AG08395 (cell line): Measurements from ENCODE around the gene CAMSAP1.

Experiments used
- DNase-seq: peaks from one replicate; pipeline ENCODE4 v3.0.0; 2012; ENCODE audit warnings: mixed read lengths, low spot score

The CAMSAP1 gene

DNA sequence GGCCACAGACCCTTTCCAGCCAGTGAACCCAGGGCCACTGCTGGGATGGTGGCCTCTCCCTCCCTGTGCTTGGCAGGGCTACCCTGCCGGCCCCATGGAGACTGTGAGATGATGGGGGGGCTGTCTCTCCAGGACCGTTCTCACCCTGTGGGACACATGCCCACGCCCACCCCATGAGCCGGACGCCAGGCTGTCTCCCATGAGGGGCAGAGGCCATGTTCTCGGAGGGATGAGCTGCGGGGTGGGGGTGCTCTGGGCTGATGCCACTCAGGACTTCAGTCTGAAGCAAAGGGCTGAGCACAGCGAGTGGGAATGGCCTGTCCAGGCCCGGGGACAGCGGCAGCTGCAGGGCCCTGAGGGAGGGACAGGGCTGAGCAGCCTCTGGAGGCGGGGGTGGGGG, 116.5 kb downstream of the CAMSAP1 start:
- no peak for DNase-seq

DNA sequence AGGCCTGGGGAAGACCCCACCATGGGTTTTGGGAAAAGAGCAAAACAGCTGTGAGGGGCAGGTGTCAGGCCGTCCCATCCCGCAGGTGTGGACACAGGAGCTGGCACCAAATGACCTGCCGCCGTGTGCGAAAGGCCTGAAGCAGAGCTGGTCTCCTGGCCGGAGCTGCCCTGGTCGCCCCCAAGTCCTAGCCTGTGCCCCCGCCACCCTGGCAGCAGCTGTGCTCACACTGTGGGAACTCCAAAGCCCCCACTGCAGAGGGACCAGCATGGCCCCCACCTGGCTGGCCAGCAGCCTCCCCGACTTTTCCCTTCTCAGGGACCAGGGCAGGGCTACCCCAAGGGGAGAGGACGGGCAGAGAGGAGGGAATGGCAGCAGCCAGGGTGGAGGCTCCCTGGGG, 117.0 kb downstream of the CAMSAP1 start:
- no peak for DNase-seq

DNA sequence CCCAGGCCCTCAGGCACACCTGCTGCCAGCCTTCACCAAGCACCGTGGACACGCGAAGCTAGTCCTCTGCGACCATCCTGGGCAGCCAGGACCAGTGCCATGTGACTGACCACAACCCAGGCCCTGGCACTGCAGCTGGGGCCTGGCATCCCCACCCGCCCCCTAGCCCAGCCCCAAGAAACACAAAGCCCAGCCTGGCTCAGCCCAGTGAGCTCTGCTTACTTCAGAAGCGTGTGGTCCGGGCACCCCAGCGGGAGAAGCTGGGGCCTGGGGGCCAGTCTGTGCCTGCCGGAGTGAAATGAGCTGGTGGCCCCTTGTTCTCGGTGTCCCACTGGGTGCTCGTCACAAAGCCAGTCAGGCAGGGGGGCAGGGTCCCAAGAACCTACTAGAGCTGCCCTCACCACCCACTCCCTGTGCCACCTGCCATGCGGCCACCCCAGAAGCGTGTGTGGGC, 117.5 kb downstream of the CAMSAP1 start:
- no peak for DNase-seq

DNA sequence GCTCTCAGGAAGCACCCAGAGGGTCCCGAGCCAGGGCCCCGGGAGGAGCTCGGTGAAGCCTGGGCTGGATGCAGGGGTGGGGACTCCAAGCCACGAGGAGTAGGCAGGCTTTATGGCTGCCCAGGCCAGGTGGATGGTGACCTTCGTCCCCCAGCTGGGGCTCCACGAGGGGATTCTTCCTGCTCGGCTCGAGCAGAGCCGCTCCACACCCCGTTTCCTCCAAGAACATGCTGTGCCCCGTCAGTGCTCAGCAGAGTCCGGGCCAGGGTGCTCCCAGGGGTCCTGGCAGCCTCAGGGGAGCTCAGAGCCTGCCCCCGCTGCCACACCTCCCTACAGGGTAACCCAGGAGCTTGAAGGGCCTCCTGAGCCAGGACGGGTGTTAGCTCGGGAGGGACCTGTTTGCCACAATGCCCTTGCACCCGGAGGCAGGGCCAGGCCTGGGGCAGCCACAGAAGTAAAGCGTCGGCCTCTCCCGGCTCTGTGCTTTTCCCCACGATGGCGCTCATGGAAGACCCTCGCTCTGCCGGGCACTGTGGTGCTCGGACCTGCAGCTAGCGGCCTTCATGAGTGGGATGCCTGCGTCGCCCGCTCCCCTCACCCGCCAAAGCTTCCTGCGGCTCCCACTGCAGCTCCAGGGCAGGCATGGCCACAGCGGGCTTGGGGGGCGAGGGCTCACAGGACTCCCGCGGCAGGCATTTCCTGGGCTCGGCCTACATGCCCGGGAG, 118.6 kb downstream of the CAMSAP1 start:
- DNase-seq: no peak

DNA sequence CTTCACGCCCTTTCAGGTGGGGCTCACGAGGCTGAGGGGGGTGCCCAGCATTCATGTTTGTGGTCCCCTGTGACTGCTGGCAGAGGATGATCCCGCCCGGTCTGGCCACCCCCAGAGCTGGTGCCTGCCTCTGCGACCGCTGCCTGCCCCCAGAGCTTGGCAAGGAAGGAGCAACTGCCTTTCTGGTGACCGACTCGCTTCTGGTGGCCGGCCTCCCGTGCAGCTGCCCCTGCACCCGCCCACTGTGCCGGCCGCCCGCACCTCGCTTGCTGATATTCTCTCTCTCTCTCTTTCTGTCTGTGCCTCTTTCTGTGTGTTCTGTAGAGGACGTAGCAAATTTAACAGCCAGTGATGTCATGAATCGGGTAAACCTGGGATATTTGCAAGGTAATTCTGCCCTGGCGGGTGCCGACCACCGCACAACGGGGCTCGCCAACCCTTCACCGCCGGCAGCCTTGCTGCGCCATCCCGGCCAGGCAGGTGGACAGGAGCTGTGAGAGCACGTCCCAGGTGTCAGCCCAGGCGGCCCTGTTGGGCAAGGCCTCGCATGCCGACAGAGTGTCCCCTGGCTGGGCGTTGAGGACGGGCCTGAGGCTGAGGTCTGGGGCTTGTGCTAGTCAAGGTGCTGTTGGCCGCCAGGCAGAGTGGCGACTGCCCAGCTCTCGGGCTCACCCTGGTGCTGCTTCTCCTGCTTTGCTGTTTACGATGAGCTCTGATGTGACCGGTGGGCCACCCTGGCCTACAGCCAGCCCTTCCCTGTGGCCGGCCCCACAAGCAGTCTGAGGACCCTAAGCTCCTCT, 119.4 kb downstream of the CAMSAP1 start:
- no peak for DNase-seq

DNA sequence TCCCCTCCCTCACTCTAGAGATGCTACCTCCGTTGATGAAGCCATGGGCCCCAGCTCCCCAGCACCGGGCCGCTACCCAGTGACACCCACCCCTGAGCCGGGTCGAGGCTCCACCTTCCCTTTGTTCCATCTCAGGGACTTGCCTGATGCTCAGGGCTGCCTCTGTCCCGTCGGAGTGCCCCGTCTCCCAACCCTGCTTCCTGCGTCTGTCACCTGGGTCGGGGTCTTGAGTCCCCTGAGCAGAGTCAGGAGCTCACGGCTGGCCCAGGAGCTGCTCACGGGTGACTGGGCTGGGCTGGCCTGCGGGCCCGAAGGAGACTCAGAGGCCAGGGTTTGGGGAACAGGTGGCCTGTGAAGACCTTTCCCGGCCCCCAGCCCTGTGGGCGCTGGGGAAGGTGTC, 120.0 kb downstream of the CAMSAP1 start:
- DNase-seq: no peak

DNA sequence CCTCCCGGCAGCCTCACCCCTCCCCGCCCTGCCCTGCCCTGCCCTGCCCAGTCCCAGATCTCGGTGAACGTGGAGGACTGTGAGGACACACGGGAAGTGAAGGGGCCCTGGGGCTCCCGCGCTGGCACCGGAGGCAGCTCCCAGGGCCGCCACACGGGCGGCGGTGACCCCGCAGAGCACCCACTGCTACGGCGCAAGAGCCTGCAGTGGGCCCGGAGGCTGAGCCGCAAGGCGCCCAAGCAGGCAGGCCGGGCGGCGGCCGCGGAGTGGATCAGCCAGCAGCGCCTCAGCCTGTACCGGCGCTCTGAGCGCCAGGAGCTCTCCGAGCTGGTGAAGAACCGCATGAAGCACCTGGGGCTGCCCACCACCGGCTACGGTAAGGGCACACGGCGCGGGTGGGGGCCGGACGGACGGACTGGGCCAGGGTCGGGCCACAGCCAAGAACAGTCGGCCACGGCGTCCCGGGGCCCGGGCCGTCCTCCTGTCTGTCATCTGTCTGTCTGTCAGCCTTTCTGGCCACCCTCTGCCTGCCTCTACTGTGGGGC, 121.1 kb downstream of the CAMSAP1 start:
- DNase-seq: no peak

DNA sequence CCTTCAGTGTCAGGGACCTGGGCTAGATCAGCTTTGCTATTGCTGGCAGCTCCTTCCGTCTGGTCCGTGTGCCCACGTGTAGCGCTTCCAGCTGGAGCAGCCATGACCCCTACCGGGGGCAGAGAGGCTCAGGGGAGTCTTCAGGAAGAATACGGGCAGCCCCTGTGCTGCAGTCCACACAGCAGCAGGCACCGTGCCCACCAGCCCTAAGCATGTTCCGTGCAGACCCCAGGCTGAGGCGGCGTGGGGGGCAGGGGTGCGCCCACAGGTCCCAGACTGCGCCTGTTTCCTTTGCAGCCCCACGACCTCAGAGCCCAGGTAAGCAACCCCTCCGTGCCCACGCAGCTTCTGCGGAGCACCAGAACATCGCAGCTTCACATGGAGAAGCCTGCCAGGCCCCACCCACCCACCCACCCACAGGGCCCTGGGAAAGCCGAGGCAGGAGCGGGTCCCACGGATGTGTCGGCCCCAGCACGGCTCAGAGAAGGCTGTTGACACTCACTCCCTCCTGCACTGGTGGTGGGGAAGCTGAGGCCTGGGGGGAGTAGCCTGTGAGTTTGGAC, 122.3 kb downstream of the CAMSAP1 start:
- no peak for DNase-seq

DNA sequence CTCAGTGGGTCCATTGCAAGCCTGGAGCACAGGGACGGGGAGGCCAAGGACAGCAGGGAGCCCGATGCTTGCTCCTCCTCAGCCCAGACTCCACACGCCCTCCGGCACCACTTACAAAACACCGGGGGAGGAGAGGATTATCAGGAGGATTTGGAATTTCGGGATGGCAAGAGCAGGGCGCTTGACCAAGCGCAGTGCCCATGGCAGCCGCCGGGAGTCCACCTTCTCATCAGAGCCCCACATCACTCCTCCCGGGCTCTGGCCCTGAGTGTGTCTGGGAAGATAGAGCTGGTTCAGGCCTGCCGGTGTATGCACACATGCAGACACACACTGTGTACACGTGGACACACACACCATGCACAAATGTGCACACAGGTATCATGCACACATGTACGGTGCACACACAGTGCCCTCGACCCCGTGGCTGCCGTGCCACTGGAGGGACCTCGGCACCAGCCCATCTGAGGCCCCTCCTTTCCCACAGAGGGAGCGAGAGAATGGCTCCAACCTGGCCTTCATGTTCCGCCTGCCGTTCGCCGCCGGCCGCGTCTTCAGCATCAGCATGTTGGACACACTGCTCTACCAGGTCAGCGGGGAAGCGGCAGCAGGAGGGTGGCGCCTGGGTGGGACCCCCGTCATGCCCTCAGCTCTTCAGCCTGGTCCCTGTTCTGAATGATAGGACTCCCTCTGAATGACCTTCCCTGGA, 123.7 kb downstream of the CAMSAP1 start:
- DNase-seq: no peak

DNA sequence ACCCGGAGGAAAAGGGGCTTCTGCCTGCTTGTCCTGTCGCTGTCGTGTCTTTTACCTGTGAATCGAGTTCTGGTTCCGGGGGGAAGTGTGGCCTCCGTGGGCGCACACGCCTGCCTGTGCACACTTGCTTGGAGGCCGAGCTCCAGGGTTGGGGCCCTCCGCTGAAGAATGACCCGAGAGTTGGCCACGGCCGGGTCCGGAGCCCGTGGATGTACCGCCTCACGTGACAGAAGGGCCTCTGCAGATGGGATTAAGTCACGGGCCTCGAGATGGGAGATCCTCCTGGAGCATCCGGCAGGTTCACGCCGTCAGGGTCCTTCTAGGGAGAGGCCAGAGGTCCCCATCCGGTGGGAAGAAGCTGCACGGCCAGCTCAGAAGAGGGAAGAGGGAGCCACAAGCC, 124.4 kb downstream of the CAMSAP1 start:
- no peak for DNase-seq

DNA sequence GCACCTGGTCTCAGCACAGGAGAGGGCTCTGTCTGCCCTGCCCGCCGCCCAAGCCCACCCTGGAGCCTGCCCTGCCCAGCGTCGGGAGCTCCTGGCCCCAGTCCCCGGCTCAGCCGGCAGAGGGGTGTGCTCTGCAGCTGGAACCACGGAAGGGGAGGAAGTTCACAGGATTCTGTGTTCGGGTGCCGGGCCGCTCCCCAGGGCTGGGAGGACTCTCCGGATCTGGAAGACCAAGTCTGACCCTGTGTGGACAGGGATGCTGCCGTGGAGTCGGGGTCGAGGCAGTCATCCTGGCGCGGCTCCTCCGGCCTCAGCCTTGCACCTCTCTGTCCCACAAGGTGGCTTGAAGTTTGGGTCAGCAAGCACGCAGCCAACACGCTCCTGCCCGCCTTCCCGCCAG, 126.7 kb downstream of the CAMSAP1 start:
- DNase-seq: no peak

DNA sequence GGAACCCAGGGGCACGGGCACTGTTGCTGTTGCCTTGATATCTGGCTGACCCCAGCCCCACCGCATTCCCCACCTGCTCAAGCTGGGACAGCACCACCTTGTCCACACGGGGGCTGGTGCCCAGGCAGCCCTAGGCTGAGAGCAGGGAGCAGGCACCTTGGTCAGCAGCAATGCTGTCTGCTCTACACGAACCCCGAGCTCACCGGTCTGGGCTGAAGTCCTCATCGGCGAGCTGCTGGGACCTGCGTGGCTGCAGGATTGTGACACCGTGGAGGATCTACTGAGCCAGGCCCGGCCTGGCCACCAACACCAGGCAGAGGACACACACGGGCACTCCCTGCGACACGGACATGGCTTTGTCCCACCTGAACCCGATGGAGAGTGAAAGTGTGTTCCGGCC, 127.3 kb downstream of the CAMSAP1 start:
- DNase-seq: no peak

DNA sequence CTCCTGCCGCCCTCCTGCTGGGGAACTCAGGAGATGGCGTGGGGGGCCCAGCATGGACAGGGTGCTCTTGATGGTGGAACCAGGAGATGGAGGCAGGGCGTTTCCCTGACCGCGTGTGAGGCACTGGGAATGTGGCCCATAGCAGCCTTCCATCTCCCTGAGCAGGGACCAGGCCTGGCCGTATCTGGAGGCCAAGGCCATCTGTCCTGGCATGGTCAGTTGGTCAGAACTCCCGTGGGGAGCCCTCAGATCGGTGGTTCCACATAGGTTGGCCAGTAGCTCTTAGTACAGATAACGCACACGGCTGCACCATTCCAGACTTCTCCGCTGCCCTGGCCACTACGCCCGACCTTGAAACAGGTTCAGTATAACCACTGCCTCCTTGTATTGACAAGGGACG, 127.8 kb downstream of the CAMSAP1 start:
- DNase-seq: no peak

DNA sequence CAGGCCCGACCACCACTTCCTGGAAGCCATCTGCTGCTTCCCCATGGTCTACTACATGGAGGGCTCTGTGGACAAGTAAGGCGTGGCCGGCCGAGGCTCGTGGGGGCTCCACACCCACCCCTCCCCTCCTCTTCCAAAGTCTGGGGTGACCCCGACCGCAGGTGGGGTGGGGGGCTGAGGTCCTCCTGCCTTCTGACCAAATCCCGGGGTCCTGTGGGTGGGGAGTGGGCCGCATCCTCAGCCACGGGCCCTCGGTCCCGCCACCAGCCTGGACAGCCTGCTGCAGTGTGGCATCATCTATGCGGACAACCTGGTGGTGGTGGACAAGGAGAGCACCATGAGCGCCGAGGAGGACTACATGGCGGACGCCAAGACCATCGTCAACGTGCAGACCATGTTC, 128.9 kb downstream of the CAMSAP1 start:
- no peak for DNase-seq

DNA sequence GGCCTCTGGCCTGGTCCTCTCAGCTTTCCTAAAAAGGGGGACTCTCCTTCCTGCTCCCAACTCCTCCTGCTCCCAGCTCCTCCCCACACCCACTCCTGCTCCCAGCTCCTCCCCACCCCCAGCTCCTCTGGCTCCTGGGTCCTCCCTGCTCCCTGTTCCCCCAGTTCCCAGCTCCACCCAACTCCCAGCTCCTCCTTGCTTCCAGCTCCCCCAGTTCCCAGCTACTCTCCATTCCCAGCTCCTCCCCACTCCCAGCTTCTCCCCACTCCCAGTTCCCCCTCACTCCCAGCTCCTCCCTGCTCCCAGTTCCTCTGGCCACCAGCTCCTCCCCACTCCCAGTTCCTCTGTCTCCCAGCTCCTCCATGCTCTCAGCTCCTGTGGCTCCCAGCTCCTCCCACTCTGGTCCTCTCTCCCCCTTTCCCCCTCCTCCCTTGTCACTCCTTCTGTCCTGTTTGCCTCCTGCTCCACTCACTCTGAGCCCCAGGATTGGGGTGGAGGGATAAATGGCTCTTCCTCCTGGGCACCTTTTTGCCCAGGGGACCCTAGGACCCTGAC, 129.6 kb downstream of the CAMSAP1 start:
- no peak for DNase-seq

DNA sequence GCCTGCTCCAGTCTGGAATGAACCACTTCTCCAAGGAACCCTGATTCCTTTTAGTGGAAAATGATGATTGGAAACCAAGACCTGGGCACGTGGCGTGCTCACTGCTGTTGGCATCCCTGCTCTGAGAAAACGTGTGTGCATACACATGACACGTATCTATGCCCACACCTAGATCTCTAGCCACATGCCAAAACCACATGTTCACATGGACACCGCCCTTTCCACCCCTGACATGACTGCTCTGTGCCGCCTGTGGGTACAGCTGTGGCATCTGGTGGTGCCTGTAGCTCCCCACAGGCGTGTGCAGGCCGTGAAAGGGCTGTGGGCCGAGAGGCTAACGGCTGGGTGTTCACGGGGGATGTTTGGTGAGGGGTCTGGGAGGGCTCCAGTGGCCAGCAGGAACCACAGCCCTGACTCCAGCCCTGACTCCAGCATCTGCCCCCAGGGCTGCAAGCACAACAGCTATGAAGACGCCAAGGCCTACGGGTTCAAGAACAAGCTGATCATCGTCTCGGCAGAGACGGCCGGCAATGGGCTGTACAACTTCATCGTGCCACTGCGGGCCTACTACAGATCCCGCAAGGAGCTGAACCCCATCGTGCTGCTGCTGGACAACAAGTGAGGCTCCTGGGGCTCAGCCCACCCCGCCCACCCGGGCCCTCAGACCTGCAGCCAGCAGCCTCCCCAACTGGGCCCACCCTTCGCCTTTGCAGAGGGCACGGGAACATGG, 130.3 kb downstream of the CAMSAP1 start:
- no peak for DNase-seq

DNA sequence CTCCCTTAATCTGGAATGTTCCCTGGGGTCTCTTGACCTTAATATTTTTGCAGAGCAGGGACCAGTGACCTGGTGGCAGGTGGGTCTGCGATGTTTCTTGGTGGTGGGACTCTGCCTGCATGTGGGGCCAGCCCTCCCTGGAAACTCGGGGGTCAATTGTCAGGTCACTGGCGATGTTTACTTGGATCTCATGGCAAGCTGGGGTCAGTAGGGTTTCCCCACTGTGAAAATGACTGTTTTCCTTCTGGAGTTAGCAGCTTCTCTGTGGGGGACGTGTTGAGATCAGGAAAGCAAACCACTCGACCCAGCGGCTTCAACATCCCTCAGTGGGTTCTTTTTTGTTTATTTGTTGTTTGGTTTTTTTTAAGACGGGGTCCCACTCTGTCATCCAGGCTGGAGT, 131.4 kb downstream of the CAMSAP1 start:
- DNase-seq: no peak

DNA sequence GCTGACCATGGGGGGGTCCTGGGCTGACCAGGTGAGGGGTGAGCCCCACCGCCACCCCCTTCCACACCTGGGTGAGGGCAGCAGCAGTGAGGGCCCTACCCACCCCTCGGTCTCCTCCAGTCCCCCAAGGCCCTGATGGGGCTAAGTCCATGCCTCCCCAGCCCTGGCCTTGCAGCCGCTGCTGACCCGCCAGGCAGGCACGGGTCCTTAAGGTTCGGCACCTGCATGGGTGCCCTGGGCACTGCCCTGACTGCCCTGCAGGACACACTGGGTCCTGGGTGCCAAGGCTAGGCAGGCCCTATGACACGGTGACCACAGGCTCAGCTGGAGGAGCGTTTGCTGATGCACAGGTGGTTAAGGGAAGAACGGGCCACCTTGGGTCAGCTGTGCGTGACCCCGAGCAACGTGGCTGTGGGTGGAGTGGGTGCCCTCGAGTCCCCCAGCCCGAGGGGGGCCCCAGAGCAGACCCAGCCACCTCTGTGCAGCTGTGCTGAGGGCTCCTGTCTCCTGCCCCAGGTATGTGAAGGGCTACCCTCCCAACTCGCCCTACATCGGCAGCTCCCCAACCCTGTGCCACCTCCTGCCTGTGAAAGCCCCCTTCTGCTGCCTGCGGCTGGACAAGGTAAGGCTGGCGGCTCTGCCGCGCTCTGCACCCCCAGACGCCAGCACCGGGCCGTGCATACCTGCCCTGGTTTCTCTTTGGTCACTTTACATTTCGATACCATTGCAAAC, 132.4 kb downstream of the CAMSAP1 start:
- no peak for DNase-seq

DNA sequence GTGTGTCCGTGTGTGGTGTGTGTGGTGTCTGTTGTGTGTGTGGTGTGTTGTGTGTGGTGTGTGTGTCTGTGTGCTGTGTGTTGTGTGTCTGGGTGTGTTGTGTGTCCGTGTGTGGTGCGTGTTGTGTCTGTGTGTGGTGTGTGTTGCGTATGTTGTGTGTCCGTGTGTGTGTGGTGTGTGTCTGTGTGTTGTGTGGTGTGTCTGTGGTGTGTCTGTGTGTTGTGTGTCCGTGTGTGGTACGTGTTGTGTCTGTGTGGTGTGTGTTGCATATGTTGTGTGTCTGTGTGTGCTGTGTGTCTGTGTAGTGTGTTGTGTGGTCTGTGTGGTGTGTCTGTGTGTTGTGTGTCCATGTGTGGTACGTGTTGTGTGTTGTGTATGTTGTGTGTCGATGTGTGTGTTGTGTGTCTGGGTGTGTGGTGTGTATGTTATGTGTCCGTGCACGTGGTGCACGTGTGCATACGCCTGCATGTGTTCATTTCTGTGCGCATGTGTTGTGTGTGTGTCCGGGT, 133.1 kb downstream of the CAMSAP1 start:
- DNase-seq: no peak

DNA sequence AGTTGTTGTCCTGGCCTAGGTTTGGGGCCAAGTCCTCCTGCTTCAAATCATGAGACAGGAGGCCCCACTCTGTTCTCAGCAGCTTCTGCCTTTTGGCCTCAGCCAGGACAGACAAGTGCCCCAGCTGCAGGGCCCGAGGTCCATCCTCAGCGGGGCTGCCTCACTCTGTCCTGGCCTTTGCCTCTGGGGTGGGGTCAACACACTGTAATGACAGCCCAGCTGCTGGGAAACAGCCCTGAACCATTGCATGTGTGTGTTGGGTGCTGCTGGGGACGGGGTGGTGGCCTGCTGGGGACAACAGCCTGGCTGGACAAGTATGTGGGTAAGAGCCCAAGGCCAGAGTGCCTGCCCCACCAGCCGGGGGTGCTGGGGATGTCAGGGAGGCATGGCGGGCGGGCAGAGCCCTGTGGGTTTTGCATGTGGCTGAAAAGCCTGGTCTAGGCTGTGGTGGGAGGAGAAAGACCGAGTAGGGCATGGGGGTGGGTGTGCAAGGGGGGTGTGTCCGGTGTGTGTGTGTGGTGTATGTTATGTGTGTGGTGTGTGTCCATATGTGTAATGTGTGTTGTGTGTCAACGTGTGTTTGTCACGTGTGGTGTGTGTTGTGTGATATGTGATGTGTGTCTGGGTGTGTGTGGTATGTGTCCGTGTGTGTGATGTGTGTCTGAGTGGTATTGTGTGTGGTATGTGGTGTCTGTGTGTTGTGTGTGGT, 133.7 kb downstream of the CAMSAP1 start:
- no peak for DNase-seq
